Loucy (cell line): Measurements from ENCODE around the gene TRIM3.

Experiments used
- CTCF ChIP-seq: fragments of 200-600 bp; sonication (generic); conservative IDR thresholded peaks from 2 replicates; pipeline ENCODE4 v1.5.1; 2014; ENCODE audit warnings: mild to moderate bottlenecking, antibody characterized with exemption, low read length
- EZH2phosphoT487 ChIP-seq: fragments of 200-600 bp; IDR thresholded peaks from 2 replicates; pipeline ENCODE4 v1.6.1; 2018; ENCODE audit warnings: antibody characterized with exemption, mild to moderate bottlenecking, moderate library complexity, borderline replicate concordance

- TF ChIP-seq CTCF (no peak), EZH2phosphoT487 (no peak)
Observed at GRCh38 chr11:6488342-6488741, 14.6 kb upstream of the TRIM3 start.
